ENCODE data around the gene ATRX.
"Not testable (repeated sequence)": the region's sequence is repeated elsewhere in the genome, so short reads cannot be mapped to it uniquely, and the experiment has no call there.

The ATRX gene, protein sequence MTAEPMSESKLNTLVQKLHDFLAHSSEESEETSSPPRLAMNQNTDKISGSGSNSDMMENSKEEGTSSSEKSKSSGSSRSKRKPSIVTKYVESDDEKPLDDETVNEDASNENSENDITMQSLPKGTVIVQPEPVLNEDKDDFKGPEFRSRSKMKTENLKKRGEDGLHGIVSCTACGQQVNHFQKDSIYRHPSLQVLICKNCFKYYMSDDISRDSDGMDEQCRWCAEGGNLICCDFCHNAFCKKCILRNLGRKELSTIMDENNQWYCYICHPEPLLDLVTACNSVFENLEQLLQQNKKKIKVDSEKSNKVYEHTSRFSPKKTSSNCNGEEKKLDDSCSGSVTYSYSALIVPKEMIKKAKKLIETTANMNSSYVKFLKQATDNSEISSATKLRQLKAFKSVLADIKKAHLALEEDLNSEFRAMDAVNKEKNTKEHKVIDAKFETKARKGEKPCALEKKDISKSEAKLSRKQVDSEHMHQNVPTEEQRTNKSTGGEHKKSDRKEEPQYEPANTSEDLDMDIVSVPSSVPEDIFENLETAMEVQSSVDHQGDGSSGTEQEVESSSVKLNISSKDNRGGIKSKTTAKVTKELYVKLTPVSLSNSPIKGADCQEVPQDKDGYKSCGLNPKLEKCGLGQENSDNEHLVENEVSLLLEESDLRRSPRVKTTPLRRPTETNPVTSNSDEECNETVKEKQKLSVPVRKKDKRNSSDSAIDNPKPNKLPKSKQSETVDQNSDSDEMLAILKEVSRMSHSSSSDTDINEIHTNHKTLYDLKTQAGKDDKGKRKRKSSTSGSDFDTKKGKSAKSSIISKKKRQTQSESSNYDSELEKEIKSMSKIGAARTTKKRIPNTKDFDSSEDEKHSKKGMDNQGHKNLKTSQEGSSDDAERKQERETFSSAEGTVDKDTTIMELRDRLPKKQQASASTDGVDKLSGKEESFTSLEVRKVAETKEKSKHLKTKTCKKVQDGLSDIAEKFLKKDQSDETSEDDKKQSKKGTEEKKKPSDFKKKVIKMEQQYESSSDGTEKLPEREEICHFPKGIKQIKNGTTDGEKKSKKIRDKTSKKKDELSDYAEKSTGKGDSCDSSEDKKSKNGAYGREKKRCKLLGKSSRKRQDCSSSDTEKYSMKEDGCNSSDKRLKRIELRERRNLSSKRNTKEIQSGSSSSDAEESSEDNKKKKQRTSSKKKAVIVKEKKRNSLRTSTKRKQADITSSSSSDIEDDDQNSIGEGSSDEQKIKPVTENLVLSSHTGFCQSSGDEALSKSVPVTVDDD (N-terminal part only)

DNA sequence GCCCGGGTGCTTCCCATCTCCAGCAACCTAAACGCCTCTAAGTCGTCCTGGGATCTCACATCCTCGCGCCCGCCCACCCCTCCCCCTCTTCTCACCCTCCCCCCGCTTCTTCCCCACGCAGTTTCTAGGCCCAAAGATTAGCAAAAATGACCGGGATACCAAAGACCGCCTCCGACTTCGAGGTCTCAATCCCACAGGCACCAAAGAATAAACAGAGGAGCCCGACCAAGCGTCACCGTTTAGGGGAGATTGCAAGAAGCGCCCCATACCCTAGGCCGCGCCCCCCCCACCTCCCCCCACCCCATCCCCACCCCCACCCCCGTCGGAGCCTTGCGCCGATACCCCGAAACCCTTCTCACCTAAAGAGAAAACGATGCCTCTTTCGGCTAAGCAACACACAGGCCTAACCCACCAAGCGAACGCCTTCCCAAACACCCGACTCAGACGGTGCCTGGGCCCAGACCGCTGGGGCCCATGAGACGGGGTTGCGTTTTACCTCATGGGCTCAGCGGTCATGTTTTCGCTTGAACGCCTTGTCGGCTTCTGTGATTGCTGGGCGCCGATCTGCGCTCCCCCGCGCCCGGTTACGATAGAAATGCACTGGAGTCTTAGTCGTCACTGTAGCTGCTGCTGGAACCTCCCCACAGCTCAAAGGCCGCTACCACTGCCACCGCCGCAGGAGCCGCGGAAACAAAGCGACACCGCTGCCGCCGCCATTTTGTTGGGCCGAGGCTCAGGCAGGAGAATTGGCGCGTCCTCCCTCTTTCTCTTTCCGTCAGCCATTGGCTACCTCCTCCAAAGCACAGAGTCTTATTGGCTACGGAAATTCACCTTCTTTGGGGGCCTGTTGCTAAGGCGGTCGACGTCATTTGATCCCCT, at the start of gene ATRX:
Gene ATRX, minus strand, starts transcription at position 731 of the 879 bp plus-strand sequence. Its CDS starts 215 bp downstream, at position 516.
- FAIRE-seq, result peak; percentile 24

DNA sequence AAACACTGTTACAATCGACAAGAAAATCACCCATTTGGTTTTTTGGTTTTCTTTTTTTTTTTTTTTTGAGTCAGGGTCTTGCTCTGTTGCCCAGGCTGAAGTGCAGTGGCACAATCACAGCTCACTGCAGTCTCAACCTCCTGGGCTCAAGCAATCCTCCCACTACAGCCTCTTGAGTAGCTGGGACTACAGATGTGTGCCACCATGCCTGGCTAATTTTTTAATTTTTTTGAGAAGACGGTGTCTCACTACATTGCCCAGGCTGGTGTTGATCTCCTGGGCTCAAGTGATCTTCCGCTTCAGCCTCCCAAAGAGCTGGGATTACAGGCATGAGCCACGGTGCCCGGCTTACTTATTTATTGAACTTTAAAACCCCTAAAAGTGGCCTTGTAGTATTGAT, 45.5 kb upstream of the ATRX start:
- not testable (repeated sequence) for FAIRE-seq

DNA sequence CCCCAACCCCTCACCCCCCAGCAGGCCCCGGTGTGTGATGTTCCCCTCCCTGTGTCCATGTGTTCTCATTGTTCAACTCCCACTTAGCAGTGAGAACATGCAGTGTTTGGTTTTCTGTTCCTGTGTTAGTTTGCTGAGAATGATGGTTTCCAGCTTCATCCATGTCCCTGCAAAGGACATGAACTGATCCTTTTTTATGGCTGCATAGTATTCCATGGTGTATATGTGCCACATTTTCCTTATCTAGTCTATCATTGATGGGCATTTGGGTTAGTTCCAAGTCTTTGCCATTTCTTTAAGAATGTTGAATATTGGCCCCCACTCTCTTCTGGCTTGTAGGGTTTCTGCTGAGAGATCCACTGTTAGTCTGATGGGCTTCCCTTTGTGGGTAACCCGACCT, 36.0 kb upstream of the ATRX start:
- FAIRE-seq, result not testable (repeated sequence)

DNA sequence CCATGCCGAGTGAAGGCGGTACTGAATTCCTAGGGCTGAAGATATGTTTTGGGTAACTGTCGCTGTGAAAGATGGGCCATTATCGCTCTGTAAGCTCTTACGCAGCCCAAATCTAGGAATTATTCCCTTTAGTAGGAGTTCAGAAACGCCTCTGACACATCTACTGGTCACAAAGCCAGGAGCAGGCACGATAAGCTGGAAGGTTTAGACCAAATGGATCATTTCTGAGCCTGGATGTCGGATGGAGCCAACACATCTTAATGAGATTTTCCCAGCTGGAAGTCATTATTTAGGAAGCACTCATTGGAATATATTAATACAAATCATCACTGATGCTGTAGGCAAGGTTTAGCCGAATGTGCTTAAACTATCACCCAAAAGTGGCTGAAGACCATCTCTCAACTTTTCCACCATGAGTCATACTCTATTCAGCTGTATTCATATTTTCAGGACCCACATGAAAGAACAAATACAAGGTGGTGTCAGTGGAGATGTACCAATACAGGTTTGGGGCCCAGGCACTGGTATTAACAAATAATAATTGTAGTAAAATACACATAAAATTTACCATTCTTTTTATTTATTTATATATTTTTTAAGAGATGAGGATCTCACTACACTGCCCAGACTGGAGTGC, 34.2 kb upstream of the ATRX start:
- no peak for FAIRE-seq

DNA sequence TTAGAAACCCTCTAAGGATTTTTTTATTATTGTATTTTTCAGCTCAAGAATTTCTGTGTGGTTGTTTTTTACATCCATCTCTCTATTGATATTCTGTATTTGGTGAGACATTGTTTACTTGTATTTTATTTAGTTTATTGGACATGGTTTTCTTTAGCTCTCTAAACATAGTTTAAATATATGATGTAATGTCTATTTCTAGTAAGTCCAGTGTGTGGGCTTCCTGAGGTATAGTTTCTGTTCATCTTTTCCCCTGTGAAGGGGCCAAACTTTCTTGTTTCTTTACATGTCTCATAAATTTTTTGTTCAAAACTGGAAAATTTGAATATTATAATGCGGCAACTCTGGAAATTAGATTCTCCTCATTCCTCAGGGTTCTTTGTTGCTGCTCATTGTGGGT, 28.2 kb upstream of the ATRX start:
- FAIRE-seq, result no peak

DNA sequence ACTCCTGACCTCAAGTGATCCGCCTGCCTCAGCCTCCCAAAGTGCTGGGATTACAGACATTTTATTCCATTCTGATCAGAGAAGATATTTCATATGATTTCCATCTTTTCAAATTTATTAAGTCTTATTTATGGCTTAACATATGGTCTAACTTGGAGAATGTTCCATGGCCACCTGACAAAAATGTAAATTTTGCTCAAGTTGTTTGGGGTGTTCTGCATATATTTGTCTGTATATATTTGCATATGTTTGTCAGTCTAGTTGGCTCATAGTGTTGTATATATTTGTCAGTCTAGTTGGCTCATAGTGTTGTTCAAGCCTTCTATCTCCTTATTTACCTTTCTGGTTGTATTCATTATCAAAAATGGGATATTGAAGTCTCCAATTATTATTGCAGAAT, 16.2 kb upstream of the ATRX start:
- FAIRE-seq, result no peak

DNA sequence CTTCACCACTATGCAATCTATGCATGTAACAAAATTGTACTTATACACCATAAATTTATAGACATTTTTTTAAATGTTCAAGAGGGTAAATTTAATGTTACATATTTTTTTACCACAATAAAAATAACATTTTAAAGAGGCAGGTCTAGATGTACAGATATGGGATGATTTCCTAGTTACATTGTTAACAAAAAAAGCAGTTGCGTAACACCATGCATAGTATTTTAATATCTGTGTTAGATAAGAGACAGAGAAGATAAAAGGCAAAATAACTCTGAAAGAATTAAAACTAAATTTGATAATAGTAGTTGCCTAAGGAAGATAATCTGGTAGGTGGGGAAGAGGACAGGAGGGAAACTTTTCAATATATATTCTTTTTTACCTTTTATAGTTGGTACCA, 9.1 kb upstream of the ATRX start:
- no peak for FAIRE-seq

DNA sequence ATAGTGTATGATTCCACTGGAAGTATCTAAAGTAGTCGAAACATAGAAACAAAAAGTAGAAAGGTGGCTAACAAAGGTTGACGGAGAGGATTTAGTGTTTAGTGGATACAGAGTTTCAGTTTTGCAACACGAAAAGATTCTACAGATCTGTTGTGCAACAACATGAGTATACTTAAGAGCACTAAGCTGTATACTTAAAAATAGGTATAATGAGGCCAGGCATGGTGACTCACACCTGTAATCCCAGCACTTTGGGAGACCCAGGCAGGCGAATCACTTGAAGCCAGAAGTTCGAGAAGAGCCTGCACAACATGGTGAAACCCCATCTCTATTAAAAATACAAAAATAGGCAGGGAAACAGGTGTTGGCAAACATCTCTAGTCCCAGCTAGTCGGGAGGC, 7.9 kb upstream of the ATRX start:
- no peak for FAIRE-seq

DNA sequence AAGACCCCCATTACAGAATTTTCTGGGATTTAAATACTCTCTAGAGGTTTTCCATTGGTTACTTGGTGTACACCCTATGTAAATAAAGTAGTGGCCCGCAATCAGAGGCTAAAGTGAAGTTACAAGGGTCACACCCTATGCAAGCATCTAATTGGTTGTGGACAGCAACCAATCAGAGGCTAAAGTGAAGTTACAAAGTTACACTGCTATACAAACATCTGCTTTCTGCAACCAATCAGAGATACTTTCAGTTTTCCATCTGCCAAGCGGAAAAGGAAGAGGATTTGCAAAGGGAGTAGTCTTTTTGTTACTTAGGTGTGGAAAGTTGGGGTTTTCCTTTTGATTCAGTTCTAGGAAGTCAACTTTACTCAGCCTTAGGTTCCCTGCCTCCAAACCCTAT, 2.0 kb upstream of the ATRX start:
- no peak for FAIRE-seq

DNA sequence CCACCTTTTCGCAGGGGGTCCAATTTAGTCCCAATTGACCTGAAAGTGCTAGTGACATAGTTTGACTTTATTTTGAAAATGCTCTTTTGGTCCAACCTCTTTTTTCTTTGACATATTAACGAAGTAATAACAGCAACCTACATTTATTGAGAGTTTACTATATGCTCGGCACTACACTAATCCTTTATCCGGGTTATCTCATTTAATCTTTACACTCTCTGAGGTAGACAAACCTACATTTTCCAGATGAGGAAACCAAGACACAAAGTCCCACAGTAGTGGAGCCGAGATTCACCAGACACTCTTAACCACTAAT, 307 bp upstream of the ATRX start:
- no peak for FAIRE-seq

DNA sequence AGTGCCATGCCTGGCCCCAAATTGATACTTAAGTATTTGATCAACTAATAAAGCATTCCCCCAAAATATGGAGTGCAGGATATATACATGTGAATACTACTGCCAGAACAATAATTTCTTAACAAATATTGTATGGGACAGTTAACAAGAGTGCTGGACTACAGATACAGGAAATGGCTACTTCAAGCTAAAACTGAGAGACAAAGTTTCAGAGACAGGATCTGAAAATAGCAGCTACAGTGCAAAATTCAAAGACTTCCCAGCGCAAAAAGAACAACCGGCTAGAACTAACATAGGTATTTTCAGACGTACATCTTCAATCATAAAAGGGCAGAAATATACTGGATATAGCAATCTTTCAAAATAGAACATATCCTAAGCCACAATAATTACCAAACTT, 6.3 kb downstream of the ATRX start:
- FAIRE-seq, result no peak

DNA sequence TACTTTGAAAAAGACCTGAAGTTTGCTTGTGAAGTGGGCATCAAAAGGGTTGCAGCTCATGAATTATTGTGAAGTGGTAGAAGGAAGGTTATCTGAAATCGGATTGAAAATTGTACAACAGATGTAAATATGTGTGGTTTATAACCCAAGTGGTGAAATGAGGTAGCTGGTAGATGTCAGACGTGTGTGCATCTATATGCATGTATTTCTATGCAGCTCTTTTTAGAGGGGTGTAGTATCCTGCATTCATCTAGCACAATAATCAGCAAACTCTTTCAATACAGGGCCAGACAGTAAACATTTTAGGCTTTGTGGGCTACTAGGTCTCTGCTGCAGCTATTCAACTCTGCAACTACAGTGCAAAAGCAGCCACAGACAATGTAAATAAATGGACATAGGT, 9.4 kb downstream of the ATRX start:
- FAIRE-seq, result no peak

DNA sequence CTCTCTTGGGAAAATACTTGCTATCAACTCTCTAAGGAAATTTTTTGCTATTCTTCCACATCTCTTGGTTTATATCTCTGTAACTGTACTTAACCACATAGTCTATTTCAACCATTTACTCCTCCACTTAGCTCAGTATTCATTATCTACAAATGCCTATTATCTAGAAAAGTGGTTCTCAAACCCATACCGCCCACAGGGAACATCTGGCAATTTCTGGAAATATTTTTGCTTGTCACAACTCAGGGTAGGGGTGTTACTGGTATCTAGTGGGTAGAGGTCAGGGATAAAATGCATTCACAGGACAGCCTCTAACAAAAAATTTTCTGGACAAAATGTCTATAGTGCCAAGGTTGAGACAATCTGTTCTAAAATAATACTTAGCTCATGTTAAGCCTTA, 14.4 kb downstream of the ATRX start:
- FAIRE-seq, result no peak

DNA sequence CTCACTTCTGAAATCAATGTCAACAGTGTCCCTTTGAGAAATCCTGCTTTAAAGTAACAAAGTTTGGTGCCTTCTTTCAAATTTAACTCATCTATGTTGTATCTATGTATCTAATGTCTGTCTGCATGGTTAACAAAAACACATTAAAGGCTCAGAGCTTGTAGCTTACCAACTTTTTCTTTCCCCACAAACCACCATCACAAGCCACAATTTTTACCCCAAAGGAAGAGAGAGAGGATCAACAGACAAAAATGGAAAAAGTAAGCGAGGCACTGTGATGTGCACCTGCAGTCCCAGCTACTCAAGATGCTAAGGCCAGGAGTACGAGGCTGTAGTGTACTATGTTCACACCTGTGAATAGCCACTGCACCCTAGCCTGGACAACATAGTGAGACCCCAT, 17.2 kb downstream of the ATRX start:
- no peak for FAIRE-seq

DNA sequence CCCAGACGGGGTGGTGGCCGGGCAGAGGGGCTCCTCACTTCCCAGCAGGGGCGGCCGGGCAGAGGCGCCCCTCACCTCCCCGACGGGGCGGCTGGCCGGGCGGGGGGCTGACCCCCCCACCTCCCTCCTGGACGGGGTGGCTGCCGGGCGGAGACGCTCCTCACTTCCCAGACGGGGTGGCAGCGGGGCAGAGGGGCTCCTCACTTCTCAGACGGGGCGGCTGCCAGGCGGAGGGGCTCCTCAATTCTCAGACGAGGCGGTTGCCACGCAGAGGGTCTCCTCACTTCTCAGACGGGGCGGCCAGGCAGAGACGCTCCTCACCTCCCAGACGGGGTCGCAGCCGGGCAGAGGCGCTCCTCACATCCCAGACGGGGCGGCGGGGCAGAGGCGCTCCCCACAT, 19.8 kb downstream of the ATRX start:
- not testable (repeated sequence) for FAIRE-seq

DNA sequence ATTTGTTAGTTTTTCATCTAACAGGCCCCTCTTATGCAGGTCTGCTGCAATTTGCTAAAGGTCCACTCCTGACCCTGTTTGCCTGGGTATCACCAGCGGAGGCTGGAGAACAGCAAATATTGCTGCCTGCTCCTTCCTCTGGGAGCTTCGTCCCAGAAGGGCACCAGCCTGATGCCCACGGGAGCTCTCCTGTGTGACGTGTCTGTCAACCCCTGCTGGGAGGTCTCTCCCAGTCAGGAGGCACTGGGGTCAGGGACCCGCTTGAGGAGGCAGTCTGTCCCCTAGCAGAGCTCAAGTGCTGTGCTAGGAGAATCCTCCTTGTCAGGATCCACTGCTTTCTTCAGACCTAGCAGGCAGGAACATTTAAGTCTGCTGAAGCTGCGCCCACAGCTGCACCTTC, 30.5 kb downstream of the ATRX start:
- no peak for FAIRE-seq

DNA sequence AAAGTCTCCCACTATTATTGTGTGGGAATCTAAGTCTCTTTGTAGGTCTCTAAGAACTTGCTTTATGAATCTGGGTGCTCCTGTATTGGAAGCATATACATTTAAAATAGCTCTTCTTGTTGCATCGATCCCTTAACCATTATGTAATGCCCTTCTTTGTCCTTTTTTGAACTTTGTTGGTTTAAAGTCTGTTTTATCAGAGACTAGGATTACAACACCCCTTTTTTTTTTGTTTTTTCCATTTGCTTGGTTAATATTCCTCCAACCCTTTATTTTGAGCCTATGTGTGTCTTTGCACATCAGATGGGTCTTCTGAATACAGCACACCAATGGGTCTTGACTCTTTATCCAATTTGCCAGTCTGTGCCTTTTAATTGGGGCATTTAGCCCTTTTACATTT, 32.1 kb downstream of the ATRX start:
- FAIRE-seq, result not testable (repeated sequence)

DNA sequence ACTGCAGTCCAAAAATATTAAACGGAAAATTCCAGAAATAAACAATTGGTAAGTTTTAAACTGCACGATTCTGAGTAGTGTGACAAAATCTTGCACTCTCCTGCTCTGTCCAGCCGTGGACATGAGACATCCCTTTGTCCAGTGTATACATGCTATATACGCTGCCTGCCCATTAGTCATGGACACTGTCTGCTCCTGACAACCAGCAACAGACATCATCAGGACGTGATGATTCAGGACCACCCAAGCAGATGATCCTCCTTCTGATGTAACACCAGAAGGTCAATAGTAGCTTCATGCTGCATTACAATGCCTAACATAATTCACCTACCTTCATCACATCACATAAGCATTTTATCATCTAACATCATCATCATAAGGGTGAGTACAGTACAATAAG, 36.3 kb downstream of the ATRX start:
- no peak for FAIRE-seq

DNA sequence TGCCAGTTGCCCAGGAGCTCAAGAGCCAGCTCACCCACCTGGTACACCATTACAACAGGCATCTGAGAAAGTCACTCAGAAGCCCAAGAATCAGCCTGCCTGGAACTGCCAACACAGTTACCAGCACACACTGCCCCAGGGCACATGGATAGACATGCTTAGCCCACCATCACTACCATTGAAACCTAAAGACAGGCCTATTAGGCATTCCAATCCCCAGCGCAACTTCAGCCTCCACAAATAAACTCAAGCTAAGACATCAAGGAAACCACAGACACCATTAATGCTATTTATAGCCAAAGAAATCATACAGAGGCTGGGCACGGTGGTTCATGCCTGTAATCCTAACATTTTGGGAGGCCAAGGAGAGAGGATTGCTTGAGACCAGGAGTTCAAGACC, 42.3 kb downstream of the ATRX start:
- no peak for FAIRE-seq

DNA sequence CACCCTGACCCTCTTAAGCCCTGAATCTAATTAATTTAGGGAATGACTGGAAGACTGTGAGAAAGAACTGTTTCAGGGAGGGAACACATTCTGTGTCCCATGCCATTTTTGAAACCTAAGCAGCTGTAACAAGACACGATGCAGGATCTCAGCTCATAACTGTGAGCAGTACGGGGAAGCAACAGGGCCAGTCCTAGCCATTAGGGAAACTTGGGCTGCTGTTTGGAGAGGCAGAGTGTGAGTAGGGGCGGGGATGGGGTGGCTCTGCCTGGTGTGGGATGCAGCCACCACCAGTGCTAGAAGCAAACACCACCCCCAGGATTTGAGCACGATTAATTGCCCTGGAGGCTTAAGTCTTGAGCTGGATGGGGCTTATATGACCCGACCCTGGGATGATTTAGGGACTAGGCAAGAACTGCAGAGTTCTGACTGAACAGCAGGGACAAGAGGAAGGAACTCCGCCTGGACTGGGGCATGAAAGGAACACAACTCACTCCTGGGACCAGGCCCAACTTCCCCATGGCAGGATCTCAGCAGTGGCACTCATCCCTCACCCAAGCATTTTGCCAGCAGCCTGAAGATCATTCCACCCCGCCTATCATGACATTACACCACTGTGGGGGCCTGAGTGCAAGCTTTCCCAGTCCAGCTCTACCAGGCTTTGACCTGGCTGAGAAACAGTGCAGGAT, 43.1 kb downstream of the ATRX start:
- no peak for FAIRE-seq

DNA sequence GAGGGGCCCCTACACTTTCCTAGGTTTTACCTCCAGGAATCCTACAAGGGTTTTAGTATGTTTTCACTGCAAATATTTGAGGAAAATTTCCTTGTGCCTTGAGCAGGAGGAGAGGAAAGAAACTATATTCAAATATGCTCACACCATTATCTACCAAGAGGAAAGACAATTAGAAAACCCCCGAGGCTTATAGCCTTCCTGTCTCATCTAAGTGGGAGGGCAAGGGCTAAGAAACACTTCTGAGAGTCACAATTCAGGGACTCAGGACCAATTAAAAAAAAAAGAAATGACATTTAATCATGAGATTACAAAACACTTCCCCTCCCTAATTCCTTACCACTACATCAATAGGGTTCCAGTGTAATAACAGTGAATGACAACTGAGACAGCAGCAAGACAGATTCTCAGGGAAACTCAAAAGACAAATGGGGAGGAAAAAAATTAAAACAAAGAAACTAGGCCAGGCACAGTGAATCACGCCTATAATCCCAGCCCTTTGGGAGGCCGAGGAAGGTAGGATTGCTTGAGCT, 45.6 kb downstream of the ATRX start:
- FAIRE-seq, result no peak

Data from islet of Langerhans (tissue), 1 donor.